GM15510 (cell line): ENCODE results near the gene GALNT2.

Experiments used
- POLR2A ChIP-seq: IDR thresholded peaks from 3 replicates; pipeline ENCODE4 v1.6.1; 2011; ENCODE audit warnings: borderline replicate concordance; ENCODE audit not compliant: insufficient read length; ENCODE audit errors: extremely low read depth

The GALNT2 gene

DNA sequence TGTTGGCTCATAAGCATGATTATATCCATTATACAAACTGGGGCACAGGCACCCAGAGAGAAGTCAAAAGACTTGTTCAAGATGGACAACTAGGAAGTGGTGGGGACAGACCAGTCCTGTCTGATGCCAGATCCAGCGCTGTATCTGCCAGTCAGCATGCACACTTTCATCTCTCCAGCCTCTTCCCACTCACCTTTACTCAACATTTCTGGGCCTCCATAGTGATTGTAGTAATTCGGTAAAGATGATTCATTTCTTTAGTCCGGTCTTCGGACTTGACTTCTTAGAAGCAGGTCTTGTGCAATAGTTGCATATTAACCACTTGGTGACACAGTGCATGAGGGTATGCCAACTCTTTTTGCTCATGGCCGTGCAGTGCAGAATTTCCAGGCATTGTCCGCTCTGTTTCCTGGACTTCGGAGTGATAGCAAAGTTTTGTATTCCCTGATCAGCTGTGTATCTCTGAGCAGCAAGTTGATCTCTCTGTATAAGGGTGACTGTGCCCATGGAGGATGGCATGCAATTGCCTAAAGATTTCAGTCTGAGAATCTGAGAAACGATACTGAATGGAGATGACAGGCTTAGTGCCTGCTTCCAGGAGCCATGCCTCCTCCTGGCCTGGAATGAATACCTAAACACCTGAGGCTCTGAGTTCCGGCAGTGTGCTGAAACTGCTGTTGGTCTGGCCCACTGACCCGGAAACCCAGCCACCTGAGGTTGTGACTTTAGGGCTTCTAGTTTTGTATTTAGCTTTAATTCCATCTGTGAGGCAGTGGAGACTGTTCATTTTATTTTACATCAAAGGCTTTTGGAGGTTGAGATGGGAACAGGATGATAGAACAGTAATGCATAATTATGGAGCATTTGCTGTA, 39.0 kb downstream of the GALNT2 start:
- no peak for TF ChIP-seq POLR2A

DNA sequence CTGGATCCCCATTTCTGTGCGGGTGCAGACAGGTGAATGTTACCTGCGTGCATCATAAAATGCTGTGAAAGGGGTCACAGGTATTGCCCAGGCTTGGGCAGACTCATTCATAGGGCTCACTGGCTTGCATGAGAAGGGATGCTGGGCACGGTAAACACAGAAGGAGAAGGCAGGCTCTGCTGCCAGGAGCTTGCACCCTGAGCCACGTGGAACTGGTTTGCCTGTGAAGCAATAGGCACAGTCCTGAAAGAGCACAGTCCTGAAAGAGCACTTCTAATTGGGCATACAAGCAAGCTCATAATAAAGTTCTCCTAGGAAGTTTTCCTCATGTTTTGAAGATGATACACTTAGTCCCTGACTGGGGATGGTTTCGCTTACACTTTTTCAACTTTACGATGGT, 40.9 kb downstream of the GALNT2 start:
- TF ChIP-seq POLR2A = no peak

DNA sequence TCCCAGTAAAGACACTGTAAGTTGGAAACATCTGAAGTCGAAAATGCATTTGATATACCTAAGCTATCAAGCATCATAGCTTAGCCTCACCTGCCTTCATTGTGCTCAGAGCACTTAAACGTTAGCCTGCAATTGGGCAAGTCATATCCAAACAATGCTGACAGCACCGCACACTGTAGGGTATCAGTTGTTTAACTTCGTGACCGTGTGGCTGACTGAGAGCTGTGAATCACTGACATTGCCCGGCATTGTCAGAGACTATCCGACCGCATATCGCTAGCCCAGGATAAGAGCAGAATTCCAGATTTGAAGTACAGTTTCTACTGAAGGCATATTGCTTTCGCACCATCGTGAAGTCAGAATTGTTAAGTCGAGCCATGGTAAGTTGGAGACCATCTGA, 41.5 kb downstream of the GALNT2 start:
- no peak for TF ChIP-seq POLR2A

DNA sequence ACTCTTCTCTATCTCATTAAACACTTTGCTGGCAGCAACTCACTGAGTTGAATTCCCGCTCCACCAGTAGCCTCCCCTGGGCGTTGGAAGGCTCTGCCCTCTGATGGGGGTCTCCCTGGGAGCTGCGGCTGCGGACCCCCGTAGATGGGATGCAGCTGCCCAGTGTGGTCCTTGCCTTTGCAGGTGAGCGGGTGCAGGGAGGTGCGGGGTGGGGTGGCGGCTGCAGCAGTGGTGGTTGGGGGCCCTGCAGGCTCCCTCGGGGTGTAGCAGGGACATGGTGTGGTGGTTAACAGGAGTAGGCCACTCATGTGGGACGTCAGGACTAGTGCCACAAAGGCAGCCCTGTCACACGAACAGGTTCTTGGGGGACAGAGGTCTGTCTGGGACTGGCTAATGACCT, 42.0 kb downstream of the GALNT2 start:
- TF ChIP-seq POLR2A = no peak

DNA sequence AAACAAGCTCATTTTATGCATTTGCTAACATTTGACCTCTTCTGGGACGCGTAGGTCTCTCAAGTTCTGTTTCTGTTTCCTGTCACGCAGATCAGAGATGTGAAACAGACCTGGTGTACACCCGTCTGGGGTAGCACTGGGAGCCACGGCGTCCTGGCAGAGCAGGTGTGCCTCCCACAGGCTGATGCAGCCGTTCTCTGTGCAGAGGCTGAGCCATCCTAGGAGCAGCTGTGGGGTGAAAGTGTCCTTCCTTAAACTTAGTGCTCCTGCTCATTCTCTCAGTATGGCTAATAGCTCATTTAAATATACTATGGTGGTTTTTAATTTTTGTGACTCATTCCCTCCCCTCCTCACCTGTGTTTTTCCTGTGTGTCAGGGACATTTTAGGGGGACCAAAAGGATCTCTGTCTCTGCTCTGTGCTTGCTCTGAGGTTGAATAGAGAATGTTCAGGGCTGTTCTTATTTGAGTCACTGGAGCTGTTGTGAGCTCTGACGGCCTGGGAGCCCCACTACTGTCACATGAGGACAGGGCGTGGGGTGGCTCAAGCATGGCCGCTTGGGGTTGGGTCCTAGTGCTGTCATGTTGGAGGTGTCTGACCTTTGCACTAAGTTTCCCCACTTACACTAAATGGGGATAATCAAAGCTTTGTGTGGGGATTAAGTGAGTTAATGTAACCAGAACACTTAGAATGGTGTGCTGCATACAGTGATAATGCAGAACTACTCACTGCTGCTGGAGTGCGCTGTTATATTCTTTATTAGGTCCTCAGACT, 43.0 kb downstream of the GALNT2 start:
- peak; percentile 40 for TF ChIP-seq POLR2A

DNA sequence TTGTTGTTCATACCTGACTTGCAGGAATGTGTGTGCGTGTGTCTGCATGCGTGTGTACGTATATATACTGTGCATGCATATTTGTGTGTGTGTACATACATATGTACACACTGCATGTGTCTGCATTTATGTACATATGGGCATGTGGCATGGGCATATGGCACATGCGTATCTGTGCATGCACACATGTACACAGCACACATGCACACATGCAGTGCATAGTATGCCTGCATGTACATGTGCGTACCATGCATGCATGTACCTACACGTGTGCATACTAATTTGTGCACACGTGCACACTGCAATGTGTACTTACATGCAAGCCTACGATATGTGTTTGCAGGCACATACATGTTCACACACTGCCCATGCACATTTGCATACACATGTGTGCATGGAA, 43.9 kb downstream of the GALNT2 start:
- no peak for TF ChIP-seq POLR2A

DNA sequence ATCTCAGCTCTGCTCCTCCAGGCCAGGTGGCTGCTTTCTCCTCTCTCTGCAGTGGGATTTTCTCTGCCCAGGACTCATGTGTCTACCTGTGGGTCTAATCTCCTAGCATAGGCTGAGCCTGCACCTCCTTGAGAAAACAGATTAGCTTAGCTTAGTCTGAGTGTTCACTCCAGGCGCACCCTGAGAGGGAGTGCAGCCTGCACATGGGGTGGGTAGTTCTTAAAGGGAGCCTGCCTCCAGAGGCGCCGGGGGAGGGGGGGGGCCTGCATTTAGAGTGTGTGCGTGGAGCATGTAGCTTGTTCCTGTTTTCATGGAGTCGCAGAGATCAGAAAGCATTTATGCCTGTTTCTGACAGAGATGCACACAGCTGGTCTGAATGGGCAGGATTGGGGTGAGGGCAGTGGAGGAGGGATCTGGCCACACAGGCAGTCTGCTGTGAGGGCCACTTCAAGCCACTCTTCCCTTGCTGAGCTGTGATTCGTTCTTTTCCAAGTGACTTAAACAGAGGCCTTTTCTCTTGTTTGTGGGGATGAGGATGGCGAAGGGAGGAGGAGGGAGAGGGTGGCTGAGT, 45.2 kb downstream of the GALNT2 start:
- TF ChIP-seq POLR2A = no peak

DNA sequence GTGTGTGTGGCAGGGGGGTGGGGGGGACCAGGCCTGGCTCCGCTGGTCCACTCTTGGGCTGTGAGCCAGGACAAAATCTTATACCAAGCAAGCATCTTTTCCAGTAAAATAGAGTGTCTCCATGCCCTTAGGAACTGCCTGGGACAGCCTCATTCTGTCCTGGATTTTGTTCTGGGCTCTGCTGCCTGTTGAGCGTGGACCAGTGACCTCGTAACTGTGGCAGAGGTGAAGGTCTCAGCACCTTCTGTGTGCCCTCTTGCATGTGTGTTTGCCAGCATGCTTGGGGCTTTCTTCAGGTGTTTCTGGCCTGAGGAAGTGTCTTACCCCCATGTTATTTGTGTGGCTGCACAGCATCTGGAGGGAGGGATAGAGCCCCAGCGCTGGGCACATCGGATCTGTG, 45.7 kb downstream of the GALNT2 start:
- TF ChIP-seq POLR2A = no peak

DNA sequence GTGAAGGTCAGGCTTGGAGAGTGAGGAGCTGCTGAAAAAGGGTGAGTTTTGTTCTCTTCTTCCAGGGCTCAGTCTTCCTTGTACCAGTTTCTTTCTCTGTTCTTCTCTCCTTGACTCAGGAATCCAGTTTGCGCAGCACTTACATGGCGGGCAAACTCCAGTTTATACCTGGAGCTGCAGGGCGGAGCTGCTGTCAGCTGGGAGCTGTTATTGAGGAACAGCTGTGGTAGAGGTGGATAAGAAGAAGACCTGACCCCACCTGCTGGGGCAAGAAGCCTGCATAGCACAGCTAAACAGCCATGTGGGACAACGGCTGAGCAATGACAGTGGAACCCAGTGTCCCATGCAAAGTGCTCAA, 46.2 kb downstream of the GALNT2 start:
- no peak for TF ChIP-seq POLR2A

DNA sequence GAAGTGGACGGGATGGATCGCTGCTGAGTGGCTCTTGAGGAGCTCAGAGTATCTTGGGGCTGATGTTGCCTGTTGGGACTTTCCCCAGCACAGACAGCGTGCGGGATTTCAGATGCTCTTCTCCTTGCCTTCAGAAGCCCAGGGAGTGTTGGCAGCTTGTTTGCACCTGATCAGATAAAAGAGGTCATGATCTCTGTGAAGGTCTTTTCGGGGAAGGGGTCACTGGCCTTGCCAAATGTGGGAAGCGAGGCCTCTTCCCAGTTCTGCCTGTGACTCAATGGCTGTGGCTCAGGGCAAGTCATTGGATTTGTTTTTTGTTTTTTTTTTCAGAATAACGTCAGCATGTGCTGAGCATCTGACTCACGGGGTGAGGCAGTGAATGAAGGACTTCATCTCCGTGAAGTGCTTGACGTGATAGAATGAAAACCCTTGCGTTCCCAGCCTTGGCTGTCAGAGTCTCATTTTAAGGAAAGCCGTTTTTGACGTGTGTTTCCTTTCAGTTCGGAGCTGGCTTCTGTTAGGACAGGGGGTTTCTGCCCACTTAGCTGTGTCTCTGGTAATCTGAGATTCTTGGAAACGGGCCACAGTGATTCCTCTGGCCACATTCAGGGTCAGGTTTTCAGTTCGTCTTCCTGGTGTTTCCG, 46.7 kb downstream of the GALNT2 start:
- no peak for TF ChIP-seq POLR2A

DNA sequence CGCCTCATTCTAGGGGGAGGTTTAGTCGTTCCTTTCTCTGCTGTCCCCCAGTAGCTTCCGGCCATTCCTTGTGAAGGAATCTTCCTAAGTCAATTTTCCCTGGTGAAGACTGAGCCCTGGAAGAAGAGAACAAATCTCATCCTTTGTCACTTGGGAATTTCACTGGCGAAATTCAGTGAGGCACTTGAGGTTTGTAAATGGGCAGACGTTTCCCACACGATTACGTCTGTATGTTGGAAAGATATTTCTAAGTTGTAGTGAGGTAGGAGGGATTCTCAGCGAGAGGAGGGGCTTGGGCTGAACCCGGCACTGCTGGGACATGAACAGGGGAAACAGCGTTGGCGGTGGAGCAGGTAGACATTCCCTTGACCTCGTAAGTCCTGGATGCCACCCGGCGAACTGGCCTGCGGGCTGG, 47.2 kb downstream of the GALNT2 start:
- TF ChIP-seq POLR2A = no peak

DNA sequence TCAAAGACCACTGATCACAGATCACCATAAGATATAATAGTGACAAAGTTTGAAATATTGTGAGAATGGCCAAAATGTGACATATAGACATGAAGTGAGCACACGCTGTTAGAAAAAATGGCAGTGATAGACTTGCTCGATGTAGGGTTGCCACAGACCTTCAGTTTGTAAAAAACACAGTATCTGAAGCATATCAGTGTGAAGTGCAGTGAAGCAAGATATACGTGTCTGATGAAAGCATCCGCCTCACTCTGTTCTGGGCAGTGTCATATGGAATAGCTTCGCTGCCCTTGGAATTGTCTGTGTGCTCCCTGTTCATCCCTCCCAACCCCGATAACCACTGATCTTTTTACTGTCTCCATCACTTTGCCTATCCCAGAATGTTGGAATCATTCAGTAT, 50.7 kb downstream of the GALNT2 start:
- no peak for TF ChIP-seq POLR2A

DNA sequence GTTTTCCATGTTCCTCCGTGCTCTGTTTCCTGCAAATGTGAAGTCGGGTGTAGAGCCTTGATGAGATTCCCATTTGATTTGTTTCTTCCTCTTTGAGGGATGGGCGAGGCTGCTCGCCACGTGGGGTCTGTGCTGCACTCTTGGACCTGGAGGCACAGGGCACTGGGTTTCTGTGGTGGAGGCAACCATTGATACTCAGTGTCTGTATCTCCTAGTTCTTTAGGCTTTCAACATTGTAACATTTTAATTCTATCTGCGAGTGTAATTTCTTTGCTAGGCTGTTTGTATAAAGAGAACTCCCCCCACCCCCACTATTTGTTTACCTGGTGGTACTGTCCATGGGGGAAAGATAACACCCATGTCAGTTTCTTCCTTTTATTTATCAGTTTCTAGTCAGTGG, 52.3 kb downstream of the GALNT2 start:
- TF ChIP-seq POLR2A = no peak

DNA sequence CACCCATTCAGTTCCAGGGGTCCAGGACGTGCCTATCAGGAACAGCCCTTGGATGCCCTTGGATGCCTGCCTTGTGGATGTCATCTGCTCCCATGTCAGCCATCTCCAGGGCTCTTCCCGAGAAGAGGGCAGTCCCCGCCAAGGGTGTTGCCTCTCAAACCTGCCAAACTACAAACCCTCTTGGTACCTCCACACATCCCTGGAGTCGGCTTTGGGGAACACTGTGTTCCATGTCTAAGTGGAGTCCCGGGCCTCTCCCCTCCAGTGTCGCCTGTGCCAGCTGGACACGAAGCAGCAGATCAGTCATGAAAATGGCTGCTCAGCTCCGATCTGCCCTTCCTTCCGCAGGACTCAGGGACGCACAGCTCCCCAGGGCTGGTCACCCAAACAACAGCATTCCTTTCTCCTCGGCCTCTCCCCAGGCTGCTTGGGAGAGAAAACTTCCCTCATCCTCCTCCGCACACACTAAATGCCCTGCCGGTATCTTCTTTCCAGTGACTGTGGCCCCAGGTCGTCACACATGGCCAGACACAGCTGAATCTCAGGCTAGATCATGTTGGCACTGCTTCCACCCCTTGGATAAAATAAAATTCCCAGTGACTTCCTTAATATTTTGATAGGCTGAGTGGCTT, 53.4 kb downstream of the GALNT2 start:
- no peak for TF ChIP-seq POLR2A
